ENCODE results near the gene OR10G7.

OR10G7 gene, protein sequence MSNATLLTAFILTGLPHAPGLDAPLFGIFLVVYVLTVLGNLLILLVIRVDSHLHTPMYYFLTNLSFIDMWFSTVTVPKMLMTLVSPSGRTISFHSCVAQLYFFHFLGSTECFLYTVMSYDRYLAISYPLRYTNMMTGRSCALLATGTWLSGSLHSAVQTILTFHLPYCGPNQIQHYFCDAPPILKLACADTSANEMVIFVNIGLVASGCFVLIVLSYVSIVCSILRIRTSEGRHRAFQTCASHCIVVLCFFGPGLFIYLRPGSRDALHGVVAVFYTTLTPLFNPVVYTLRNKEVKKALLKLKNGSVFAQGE

DNA sequence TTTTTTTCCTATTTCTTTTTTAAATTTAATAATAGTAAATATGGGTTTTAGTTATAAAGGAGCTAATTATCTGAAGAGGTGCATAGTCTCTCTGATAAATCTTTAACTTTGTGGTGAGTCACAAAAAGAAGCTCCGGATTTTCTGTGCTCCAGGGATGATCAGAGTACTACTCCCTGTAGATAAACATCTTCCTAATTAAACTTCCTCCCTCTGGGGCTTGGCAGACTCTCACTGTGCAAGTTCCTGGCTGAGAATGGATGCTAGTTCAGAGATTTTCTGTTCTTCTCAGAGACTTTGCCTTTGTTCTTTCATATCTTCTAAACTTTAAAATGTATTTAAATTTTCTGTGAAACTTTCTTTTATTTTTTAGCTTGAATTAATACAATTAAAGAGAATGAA lies at the start of gene OR10G7:
Gene OR10G7 (minus strand): TSS at position 72 of the 400 bp plus-strand sequence. CDS start 2,324 bp downstream, outside the sequence.
- DNase-seq (ENCODE audit: low read depth in 2 of 2): no peak

DNA sequence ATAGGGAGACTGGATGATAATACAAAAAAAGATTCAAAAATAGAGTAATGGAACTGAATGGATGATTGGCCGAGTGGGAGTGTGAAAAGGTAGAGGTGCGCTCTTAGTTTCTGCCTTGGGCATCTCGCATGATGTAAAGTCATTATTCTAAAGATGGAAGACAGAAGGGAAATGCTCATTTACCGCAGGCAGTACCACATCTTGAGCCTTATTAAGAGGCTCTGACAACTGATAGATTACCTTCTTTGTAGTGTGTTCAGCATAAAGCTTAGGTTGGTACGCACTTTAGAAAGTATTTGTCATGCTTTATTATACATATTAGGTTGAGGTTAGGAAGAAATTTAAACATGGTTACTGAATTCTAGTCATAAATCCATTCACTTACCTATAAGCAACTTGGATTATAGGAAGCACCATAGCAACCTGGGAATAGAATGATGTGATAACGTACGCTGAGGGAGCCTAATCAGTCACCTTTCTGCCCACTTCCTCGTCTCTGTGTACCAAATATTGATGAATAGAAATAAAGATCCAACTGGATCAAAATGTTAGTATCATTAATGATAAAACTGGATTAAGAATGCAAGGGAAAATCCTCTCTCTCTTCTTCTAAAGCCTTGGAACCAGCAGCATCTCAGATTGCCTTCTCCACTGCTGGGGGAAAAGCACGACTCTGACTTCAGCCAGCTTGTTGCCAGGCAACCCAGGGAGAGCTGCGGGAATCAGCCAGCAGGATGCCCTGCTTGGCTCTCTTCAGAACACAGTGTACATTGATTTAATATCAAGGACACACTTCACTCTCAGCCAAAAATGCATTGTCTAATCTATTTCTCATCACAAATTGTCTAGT lies 45.1 kb upstream of the OR10G7 start:
- DNase-seq (ENCODE audit: low read depth in 2 of 2): no peak

DNA sequence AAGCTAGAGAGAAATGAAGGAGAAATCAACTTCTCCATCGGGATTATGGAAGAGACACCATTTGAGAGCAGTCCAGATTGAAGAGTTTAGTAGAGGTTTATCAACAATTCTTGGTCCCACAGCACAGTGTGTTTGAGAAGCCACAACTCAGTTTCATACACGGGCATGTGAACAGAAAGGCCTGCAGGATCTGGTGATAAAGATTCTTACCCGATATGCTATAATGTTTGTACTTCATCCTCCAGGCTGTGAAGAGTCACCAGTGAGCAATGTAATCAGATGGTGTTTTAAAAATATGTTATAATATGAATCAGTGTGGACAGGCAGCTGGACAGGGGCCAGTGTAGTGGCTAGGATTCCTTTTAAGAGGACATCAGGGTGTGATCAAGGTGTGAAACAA lies 44.5 kb upstream of the OR10G7 start:
- no peak for DNase-seq (ENCODE audit: low read depth in 2 of 2)

DNA sequence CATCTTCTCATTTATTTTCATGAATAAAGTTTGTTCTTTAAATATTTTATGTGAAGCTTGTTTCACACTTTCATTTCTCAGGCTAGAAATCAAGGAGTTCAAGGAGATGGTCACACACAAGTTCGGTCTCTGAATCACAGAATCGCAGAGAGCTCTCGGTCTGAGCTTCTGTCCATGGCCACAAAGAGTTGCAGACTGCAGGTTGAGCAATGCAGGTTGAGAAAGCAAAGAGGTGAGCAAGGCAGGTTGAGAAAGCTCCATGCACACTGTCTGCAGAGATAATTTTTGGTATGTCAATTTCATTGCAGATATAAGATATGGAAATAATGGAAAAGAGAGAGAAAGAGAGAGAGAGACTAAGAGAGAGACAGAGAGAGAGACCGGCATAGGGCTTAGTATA lies 41.2 kb upstream of the OR10G7 start:
- DNase-seq (ENCODE audit: low read depth in 2 of 2): no peak

DNA sequence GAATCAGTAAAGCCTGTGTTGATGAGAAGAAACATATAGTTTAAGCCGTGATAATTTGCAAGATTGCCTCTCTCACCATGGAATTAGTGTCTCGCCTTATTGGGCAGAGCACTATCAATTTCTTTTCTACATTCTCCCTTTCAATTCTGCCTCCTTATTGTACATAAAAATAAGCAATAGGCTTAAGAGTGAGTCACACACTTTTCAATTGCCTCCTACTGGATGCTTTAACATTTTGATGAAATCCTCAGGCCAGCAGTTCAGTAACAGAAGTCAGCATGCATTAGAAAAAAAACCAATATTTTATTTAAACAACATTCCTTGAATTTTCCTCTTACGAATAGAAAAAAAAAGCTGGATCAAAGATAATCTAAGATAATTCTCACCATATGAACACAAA lies 40.4 kb upstream of the OR10G7 start:
- no peak for DNase-seq (ENCODE audit: low read depth in 2 of 2)

DNA sequence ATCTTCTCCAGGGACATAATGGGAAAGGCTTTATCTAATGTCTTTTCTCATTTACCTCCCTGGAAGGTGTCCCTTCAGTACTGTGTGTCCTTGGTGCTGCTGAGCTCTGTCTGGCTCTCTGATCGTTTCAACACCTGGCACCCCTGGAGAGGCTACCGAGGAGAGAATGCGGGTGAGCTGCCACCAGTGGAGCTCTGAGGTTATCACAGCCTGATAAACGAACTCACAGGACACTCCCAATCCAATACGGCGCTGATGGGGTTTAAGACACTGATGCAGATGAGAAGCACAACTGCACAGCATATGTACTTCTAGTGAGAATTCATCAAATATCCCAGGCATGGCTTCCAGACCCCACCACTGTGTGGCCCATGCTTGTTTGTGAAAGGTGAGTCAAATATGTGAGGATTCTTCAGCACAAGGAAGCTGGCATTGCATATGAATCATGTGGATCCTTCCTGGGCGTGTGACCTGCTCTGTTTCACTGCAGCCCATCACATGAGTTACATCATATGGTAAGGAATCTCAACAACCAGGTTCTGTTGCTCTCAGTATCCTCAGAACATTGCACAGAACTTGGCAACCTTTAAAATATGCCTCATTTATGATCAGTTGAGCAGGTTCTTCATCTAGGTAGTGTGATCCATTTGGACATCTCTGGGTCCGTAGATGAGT lies 39.3 kb upstream of the OR10G7 start:
- no peak for DNase-seq (ENCODE audit: low read depth in 2 of 2)

DNA sequence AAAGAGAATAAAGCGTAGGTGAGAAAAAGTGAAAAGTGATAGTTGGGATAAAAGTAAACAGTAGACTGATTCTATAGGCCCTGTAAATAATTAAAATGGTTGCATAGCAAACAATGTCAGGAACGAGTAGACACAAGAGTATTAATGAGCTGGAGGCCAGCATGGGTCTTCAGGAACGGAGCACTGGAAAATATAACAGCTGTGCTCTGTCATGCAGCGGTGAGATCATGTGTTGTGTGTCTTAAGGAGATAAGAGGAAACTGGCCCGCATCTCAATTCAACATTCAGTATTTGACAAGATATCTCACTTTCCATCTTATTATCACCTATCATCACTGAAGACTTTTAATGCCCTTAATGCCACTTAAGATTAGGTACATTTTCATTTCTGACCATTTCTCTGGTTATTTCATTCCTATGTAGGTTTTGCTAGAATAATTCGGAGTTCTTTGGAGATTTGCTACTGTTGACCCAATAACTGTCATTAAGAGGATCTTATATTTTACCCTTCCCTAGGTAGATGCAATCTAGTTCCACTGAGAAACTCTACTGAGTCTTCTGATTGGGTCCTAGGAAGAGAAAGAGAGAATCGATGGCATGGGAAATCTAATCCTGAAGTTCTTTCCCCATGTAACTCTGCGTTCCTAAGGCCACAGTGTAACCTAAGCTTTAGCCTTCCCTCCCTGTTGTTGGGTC lies 38.7 kb upstream of the OR10G7 start:
- no peak for DNase-seq (ENCODE audit: low read depth in 2 of 2)

DNA sequence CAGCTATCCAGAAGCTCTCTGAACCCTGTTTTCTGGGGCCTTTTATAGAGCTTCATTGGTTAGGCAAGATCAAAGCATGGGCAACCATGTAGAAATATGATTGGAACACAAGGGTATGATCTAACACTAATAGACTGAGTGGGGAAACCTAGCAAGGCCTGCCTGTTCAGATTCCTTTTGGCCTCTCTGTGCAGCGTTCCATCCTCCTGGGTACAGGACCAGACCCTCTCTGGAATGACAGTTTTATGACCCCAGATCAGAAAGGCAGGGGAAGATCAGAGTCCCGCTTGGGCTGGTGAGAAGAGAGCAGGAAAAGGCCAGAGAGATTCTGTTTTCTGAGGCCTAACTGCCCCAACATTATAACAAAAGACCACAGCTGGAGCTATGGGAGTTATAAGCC lies 37.5 kb upstream of the OR10G7 start:
- DNase-seq (ENCODE audit: low read depth in 2 of 2): no peak

DNA sequence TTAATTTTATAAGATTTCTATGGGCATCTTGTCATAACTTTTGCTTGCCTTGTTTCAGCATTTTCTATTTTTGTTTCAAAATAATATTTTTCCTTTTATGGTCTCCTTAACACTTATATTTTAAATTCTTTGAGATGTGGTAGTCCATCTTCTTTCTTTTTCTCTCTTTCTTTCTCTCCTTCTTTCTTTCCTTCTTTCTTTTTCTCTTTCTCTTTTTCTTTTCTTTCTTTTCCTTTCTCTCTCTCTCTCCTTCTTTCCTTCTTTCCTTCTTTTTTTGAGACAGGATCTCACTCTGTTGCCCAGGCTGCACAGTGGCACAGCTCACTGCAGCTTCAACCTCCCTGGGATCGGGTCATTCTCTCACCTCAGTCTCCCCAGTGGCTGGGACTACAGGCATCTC lies 36.1 kb upstream of the OR10G7 start:
- DNase-seq (ENCODE audit: low read depth in 2 of 2): no peak

DNA sequence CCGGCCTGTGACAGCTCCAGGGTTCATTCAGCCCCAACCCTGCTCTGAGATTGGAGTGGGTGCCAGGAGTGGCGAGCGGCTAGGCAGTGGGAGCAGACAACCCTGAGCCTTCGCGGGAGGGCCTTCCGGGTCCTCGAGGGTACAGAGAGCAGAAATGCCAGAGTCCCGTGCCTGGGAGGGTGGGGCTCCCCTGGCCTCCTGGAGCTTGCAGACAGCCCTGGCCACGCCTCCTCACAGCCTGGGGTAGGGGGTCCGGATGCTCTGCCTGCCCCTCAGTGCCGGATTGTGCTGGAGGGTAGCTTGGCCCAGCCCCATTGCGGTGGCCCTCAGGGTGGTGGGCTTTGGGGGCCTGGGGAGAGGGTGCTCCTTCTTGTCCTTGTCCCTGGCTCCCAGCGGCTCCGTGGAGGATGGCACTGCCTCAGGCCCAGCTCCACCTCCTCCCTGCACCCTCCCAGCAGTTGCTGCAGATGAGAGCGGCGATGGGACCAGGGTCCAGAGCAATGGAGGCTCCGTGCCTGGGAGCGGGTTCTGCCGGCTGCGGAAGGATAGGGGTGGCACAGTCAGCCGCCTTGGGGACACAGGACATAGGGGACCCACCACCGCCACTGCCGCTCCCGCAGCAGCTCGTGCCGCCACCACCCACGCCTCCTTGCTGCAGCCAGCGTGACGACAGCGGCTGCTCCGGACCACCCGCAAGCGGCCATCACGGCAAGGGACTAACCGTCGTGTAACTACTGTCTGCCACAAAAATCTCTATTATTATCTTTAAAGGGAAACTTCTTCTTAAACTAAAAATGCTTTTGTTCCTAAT lies 34.9 kb upstream of the OR10G7 start:
- DNase-seq (ENCODE audit: low read depth in 2 of 2): no peak

DNA sequence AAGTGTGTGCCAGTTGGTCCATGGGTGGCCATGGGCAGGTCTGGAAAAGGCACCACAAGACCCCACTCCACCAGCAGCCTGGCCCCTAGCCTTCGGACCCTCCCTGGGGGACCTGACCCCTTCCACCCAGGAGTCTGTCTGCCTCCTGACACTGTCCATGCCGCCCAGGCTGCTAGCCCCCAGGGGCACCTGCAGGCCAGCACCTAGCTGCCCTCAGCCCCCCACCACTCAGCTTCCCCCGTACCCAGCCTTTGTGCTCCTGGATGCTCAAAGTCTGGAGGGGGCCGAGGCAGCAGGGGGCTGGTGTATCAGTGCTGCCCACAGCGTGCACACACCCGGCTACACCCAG lies 34.3 kb upstream of the OR10G7 start:
- no peak for DNase-seq (ENCODE audit: low read depth in 2 of 2)

DNA sequence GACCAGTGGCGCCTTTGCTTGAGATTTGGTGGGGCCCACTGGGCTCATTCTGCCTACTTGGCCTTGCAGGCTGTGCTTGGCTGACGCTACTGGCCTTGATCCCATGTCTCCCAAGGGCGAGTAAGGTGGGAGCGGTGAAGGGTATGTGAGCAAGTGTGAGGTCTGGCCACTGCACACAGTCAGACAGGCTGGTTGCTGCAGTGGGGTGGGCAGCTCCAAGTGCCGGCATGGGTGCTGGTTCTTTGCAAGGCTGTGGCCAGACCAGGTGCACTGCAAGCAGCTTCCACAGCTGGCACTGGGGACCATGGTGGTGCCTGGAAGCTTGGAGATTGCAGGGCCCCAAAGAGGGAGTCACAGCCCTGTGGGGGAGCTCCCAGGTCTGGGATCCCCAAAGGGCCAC lies 33.4 kb upstream of the OR10G7 start:
- no peak for DNase-seq (ENCODE audit: low read depth in 2 of 2)

DNA sequence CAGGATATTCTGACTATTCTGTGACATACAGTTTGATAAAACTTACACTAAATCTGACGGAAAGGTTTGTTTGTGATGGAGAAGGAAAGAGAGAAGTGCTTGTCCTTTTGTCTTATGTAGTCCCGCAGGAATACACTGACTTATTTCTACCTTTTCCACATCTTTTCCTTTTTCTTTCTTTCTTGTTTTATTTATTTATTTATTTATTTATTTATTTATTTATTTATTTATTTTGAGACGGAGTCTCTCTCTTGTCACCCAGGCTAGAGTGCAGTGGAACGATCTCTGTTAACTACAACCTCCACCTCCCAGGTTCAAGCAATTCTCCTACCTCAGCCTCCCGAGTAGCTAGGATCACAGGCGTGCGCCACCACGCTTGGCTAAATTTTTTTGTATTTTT lies 31.0 kb upstream of the OR10G7 start:
- DNase-seq (ENCODE audit: low read depth in 2 of 2): no peak

DNA sequence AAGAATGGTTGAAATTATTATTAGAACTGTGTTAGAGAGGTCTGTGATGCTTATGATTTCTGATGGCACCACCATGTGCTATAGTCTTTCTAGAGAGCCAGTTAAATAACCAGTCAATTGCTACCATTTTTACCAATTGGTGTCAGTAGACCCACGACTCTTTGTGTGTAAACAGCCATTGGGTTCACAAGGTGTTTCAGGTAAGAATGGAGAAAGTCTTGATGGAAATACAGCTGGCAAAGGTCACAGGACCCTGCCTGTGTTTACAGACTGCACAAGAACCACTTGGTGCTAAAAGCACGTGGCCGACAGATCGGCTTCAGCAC lies 30.5 kb upstream of the OR10G7 start:
- DNase-seq (ENCODE audit: low read depth in 2 of 2): no peak

DNA sequence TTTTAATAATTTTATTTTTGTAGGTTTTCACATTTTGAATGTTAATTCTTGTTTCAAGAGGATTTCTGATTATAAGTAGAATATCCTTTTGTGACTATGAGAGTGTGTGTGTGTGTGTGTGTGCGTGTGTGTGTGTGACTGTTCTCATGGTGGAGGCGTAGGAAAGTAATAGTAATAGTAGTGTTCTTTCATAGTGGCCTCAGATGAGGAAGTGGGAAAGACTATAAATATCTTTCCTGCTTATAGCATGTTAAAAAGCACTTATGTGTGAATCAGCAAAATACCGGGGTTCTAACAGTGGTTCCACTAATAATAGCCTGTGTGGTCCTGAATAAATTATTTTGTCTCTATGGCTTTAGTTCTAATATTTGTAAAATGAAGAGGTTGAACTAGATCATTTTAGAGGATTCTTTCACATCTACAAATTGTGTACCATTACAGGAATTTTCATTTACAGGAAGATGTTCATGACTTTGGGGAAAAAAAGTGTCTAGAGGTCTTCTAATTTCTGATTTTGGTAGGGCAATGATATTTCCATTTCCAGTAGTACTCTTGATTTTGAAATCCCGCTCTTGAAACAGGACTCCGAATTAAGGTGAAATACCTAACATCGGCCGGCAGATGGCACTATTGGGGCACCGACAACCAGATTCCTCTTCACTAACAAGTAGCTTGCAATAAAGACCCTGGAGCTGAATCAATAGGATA lies 29.9 kb upstream of the OR10G7 start:
- peak; percentile 33 to 46 for DNase-seq (ENCODE audit: low read depth in 2 of 2)

DNA sequence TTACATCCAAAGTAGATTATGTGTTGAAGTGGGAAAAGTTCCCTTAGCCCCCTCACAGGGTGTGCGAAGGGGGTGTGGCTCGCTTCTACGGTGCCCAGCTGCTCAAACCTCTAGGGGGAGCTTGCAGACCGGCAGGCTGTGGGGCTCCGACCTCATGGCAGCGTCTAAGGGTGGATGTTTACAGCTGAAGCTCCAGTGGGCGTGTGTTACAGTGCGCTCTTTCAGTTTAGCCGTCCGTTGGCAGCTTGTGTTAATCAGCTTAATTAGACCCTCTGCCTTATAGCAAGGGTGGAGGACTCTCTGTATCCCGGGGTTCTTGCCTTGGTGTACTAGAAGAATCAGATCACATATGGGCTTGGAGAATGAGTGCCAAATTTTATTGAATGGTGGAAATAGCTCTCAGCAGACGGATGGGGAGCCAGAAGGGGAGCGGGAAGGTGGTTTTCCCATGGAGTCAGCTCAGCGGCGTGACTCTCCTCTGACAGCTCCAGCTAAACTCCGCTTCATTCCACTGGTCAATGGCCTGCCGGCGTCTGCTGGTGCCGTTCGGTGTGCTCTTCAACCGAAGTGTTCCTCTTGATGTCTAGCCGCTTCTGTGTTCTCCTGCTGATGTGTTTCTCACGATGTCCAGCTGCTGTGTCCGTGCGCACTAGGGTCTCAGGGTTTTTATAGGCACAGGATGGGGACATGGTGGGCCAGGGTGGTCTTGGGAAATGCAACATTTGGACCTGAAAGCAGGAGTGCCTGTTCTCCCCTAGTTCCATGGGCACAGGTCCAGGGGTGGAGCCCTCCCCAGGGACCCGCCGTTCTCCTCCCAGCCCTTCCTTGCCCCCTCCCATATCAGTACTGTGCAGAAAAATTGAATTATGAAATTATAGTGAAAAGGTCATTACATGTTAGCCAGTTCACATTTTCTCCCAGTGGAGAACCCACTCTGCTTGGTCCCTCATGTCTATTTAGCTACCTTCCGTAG lies 28.6 kb upstream of the OR10G7 start:
- DNase-seq (ENCODE audit: low read depth in 2 of 2): peak; percentile 16 to 18

DNA sequence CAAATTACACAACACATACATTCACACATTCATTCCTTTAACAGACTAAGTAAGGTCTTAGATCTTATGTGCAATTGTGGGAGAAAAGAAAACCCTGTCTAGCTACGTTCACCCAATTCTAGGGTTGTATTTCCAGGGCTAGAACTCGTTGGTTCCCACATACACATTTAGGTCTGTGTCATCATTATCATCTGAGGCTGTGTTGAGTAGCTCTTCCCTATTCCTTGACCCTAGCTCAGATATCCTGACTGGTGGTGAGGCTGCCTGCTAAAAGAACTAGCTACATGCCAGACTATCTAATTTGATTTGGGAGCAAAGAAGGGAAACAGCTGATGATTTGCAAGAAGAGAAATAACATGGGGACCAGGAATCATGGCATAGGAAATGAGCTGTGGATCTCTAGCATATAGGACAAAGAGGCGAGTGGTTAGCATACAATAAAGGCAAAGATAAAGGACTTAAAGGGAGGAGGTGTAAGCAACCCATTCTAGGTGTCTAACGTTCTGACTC lies 27.5 kb upstream of the OR10G7 start:
- DNase-seq (ENCODE audit: low read depth in 2 of 2): no peak

DNA sequence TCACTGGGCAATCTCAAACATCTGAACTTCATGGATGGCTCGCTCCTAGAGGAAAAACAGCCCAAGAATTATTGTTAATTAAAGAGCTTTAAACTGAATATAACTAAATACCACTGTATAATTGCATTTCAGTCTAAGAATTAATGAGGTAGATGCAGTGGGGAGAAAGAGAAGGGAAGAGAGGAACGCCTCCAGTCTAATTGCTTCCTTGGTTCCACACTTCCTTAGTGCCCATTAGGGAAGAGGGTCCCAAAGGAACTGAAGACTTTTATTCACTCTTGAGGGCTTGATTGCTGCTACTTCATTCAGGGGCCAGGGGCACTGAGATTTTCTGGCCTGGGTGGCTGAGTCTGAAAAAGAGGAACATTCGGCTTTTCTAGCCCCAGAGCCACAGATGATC lies 11.8 kb upstream of the OR10G7 start:
- DNase-seq (ENCODE audit: low read depth in 2 of 2): no peak

DNA sequence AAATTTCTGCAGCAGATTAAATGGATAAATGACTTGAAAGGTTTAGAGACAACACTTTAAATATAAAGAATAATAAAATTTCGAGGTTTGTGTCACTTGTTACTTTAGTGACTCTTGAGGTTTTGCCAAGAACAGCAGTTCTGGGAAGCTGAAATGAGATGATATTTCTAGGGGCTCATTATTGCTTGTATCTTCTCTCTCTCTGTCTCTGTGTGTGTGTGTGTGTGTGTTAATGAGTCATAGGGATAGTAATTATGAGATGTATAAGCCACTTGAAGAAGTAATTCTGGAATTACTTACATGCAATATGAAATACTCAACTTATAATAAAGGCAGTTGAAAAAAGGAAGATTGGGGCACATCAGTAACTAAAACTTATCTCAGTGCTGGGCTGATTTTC lies 9.6 kb upstream of the OR10G7 start:
- no peak for DNase-seq (ENCODE audit: low read depth in 2 of 2)

Measured in fibroblast of skin of left quadriceps (primary cell).